HepG2 (cell line): ENCODE data around the gene SIGLEC9. TPM values are rescaled to one million over a fixed set of nuclear protein-coding genes. Genes with fewer than 3 reads are reported as not detected.

Experiments used
- ATAC-seq: fragments of 200-7000 bp; cut with Tn5 transposase; 3 replicates; pipeline ENCODE4 v1.9.1; 2020; ENCODE audit warnings: mild to moderate bottlenecking, moderate library complexity
- BruUV-seq: library from RNA; stranded (reverse); fragments of 400-500 nt; replicated peaks from 2 replicates; lab custom pipeline; 2021; lab: Mats Ljungman, UMichigan
- CTCF ChIA-PET: fragments of 300-600 bp; formaldehyde crosslinking; extraction: SDS; loops from one replicate; lab custom pipeline; 2021; ENCODE audit warnings: low total read pairs, inconsistent platforms, low intra/inter-chr PET ratio; lab: Yijun Ruan, JAX
- POLR2A ChIA-PET: fragments of 350-600 bp; sonication (Branson Sonifier 250); formaldehyde crosslinking; loops from one replicate; lab custom pipeline; 2020; ENCODE audit warnings: antibody characterized with exemption, inconsistent platforms; lab: Yijun Ruan, JAX
- DNase-seq: peaks from one replicate; pipeline ENCODE4 v3.0.0-alpha.2; 2015; ENCODE audit warnings: low spot score
- FAIRE-seq: peaks from 3 replicates; lab custom pipeline; 2011; peaks lifted over from hg19 to GRCh38; lab: Jason Lieb, UNC
- H2AFZ ChIP-seq: one replicate; pipeline ENCODE4 v1.6.1; 2011; ENCODE audit warnings: low read length, inconsistent platforms
- H3K27ac ChIP-seq: fragments of 300-600 bp; 3 replicates; pipeline ENCODE4 v1.8.0; 2011; ENCODE audit warnings: mixed run types, mild to moderate bottlenecking, mixed read lengths, low read length, inconsistent platforms; ENCODE audit not compliant: insufficient read depth; ENCODE audit errors: extremely low read length
- H3K27me3 ChIP-seq, 2 experiments: fragments of 200-600 bp in 1 of 2; 2 replicates in 1 of 2; 3 replicates in 1 of 2; pipeline versions ENCODE4 v1.6.0 to v1.8.0; 2011; ENCODE audit warnings: low read length in 2 of 2, mild to moderate bottlenecking in 2 of 2, moderate library complexity in 2 of 2, inconsistent platforms in 1 of 2; ENCODE audit not compliant: insufficient read depth in 2 of 2, control insufficient read depth in 1 of 2
- H3K36me3 ChIP-seq, 2 experiments: fragments of 200-600 bp in 1 of 2; replicated peaks in 1 of 2; 2 replicates in 1 of 2; 3 replicates in 1 of 2; pipeline versions ENCODE4 v1.5.1 to v1.8.0; 2011; ENCODE audit warnings: low read length in 2 of 2, inconsistent platforms in 1 of 2; ENCODE audit not compliant: insufficient read depth in 2 of 2, control insufficient read depth in 1 of 2
- H3K4me1 ChIP-seq: 2 replicates; pipeline ENCODE4 v1.5.1; 2012; ENCODE audit warnings: low read length, inconsistent platforms; ENCODE audit not compliant: insufficient read depth
- H3K4me2 ChIP-seq: 2 replicates; pipeline ENCODE4 v1.6.0; 2011; ENCODE audit warnings: low read depth, low read length, inconsistent platforms
- H3K4me3 ChIP-seq, 3 experiments: fragments of 200-600 bp in 1 of 3; sonication (generic), shearing (Covaris generic) in 1 of 3; replicated peaks in 1 of 3; 2 replicates each; pipeline ENCODE4 v1.5.1; 2011 to 2016; ENCODE audit warnings: low read length in 3 of 3, inconsistent platforms in 2 of 3, low read depth in 2 of 3, mild to moderate bottlenecking in 2 of 3, control low read depth in 1 of 3, mixed read lengths in 1 of 3; ENCODE audit not compliant: insufficient read depth in 1 of 3
- H3K79me2 ChIP-seq: one replicate; pipeline ENCODE4 v1.6.1; 2011; ENCODE audit warnings: low read length, inconsistent platforms; ENCODE audit not compliant: insufficient read depth
- H3K9ac ChIP-seq: 2 replicates; pipeline ENCODE4 v1.6.0; 2011; ENCODE audit warnings: mild to moderate bottlenecking, low read depth, low read length, inconsistent platforms; ENCODE audit not compliant: insufficient read depth
- H3K9me3 ChIP-seq: 2 replicates; pipeline ENCODE4 v1.5.1; 2012; ENCODE audit warnings: mild to moderate bottlenecking, low read length
- H4K20me1 ChIP-seq: 2 replicates; pipeline ENCODE4 v1.6.0; 2011; ENCODE audit warnings: inconsistent platforms, mild to moderate bottlenecking, low read length, moderate library complexity; ENCODE audit not compliant: insufficient read depth
- FOXA3 ChIP-seq: IDR thresholded peaks from 2 replicates; pipeline ENCODE4 v1.6.1; 2016; ENCODE audit warnings: missing genetic modification reagents, missing compliant biosample characterization
- HINFP ChIP-seq: sonication (generic); formaldehyde crosslinking; IDR thresholded peaks from 2 replicates; pipeline ENCODE4 v1.4.0; 2020; ENCODE audit warnings: low read depth, mild to moderate bottlenecking, missing genetic modification reagents
- HNF4A ChIP-seq: sonication (generic); formaldehyde crosslinking; IDR thresholded peaks from 2 replicates; pipeline ENCODE4 v1.4.0; 2020; ENCODE audit warnings: missing genetic modification reagents
- HOXA7 ChIP-seq: sonication (generic); formaldehyde crosslinking; IDR thresholded peaks from 2 replicates; pipeline ENCODE4 v1.8.1; 2022; ENCODE audit warnings: mild to moderate bottlenecking, missing genetic modification reagents, moderate library complexity
- NCOA1 ChIP-seq: sonication (generic); formaldehyde crosslinking; IDR thresholded peaks from 2 replicates; pipeline ENCODE4 v1.9.0; 2021; ENCODE audit warnings: missing genetic modification reagents
- NR2F1 ChIP-seq, 2 experiments: fragments of 450-650 bp in 1 of 2; formaldehyde crosslinking in 1 of 2; IDR thresholded peaks; 2 replicates each; pipeline versions ENCODE4 v1.5.0 to v1.6.1; 2016 to 2020; ENCODE audit warnings: mild to moderate bottlenecking in 1 of 2, missing compliant biosample characterization in 1 of 2, missing genetic modification reagents in 1 of 2, moderate library complexity in 1 of 2
- NR3C1 ChIP-seq: sonication (generic); formaldehyde crosslinking; IDR thresholded peaks from 2 replicates; pipeline ENCODE4 v1.4.0; 2020; ENCODE audit warnings: missing genetic modification reagents
- RAD21 ChIP-seq: fragments of 450-650 bp; formaldehyde crosslinking; IDR thresholded peaks from 2 replicates; pipeline ENCODE4 v1.5.0; 2020; ENCODE audit warnings: mild to moderate bottlenecking
- XRCC5 ChIP-seq: fragments of 200-400 bp; formaldehyde crosslinking; optimal IDR thresholded peaks from 2 replicates; pipeline ENCODE3; 2017; ENCODE audit warnings: mild to moderate bottlenecking, low read length
- ZBTB25 ChIP-seq: IDR thresholded peaks from 2 replicates; pipeline ENCODE4 v1.6.1; 2018; ENCODE audit warnings: missing genetic modification reagents
- ZFP62 ChIP-seq: sonication (generic); formaldehyde crosslinking; IDR thresholded peaks from 2 replicates; pipeline ENCODE4 v1.4.0; 2020; ENCODE audit warnings: missing genetic modification reagents
- ZNF484 ChIP-seq: sonication (generic); formaldehyde crosslinking; IDR thresholded peaks from 2 replicates; pipeline ENCODE4 v1.5.1; 2020; ENCODE audit warnings: mild to moderate bottlenecking, low read depth, missing genetic modification reagents, borderline replicate concordance
- ZNF816 ChIP-seq: sonication (generic); formaldehyde crosslinking; IDR thresholded peaks from 2 replicates; pipeline ENCODE4 v1.8.0; 2022; ENCODE audit warnings: missing genetic modification reagents, mild to moderate bottlenecking, borderline replicate concordance
- ZZZ3 ChIP-seq: sonication (generic); formaldehyde crosslinking; IDR thresholded peaks from 2 replicates; pipeline ENCODE4 v1.4.0; 2020; ENCODE audit warnings: missing genetic modification reagents, mild to moderate bottlenecking, borderline replicate concordance
- WGBS: methylation state at CpG from one replicate; pipeline ENCODE4 v1.1.6; 2017; ENCODE audit warnings: low lambda C conversion rate; 5-methylcytosine and 5-hydroxymethylcytosine counted together
- in situ Hi-C: cut with HindIII; loops from 2 replicates; pipeline ENCODE4 v1.10.0; 2017; ENCODE audit warnings: low pct_unique_long_range_greater_than_20kb; ENCODE audit not compliant: extremely low pct_ligation_motif_present
- intact Hi-C: fragments of 100-400 bp; cut with micrococcal nuclease; formaldehyde crosslinking; loops from one replicate; pipeline ENCODE4 v1.10.0; 2022; ENCODE audit not compliant: unreplicated experiment
- polyA plus RNA-seq, 8 experiments: library from polyadenylated mRNA; depleted of rRNA in 3 of 8; stranded (reverse) in 7 of 8; unstranded in 1 of 8; fragments of >200 nt; fragmentation: Illumina TruSeq in 4 of 8; extraction: Trizol in 4 of 8; gene quantifications; 2 replicates each; pipeline versions ENCODE4 v1.2.1 to v1.2.3, GENCODE V29; 2011 to 2016; ENCODE audit warnings: low read depth in 4 of 8, missing spikeins in 1 of 8, mixed read lengths in 1 of 8; ENCODE audit not compliant: insufficient read depth in 1 of 8
- total RNA-seq, 5 experiments: library from RNA; depleted of rRNA; stranded (reverse); fragments of >200 nt; fragmentation: Illumina TruSeq; extraction: Trizol; gene quantifications; 2 replicates each; pipeline ENCODE4 v1.2.3, GENCODE V29; 2016; ENCODE audit warnings: low read depth in 1 of 5

SIGLEC9 gene
- total and polyA plus RNA-seq, 2 of the 13 experiments (the other 11 are each of a cell fraction or from before 2014, with no cell fraction given) = not detected

GRCh38 chr19:51093101-51093500 lies 31.6 kb upstream of the SIGLEC9 start:
- H3K4me1 ChIP-seq = peaks cover 17% of the 10 kb centered on the region
- BruUV-seq = no TSS peak
- FAIRE-seq (no peak), DNase-seq (peak; percentile 11), ATAC-seq (peak; percentile 21; the same call in 1 of the 3 replicates)
- 3% methylated on average over 4 of the region's 8 CpGs for WGBS
- in situ Hi-C loops (loop anchor here (5.0 to 25.0 kb wide), 2 partner anchors 76 to 156 kb away; partner anchors contain the start of gene KLK10), intact Hi-C loops (no loop called here)
- H4K20me1 ChIP-seq = no peaks in the 10 kb centered on the region
- H3K4me2 ChIP-seq = 0 out of 2 replicates have a peak overlapping the region, but pooled peaks have one; percentile 12
- H2AFZ ChIP-seq = no peak overlapping the region
- peaks cover 0 to 4% of the 10 kb centered on the region in 2 experiments; a peak in 1 of 5 replicates for H3K36me3 ChIP-seq
- no peak overlapping the region for H3K9ac ChIP-seq
- no peaks in the 10 kb centered on the region for H3K79me2 ChIP-seq
- TF ChIP-seq FOXA3 (CRISPR knock-in tag) (peak; percentile 15; the same call in 1 of the 2 replicates), ZNF484 (CRISPR knock-in tag) (no peak), ZZZ3 (CRISPR knock-in tag) (no peak)
- H3K27me3 ChIP-seq = peaks cover 0 to 1% of the 10 kb centered on the region in 2 experiments; a peak in 2 of 5 replicates
- CTCF ChIA-PET = interaction anchor here (2.1 kb wide), 1 partner anchor 72 kb away, joined by 10 read pairs; no protein-coding TSS in a partner anchor
- 0 out of 6 replicates have a peak overlapping the region, but pooled peaks of 1 of the 3 experiments have one; percentile 13 for H3K4me3 ChIP-seq
- H3K9me3 ChIP-seq = no peaks in the 10 kb centered on the region
- no peak overlapping the region for H3K27ac ChIP-seq
- POLR2A ChIA-PET = no interaction called here

- intact Hi-C loops = loop anchor here (1.0 kb wide), 1 partner anchor 72 kb away; no protein-coding TSS in a partner anchor
- BruUV-seq = no TSS peak
- no peak for TF ChIP-seq HNF4A
- no peak for TF ChIP-seq NCOA1 (CRISPR knock-in tag)
- TF ChIP-seq ZBTB25 (CRISPR knock-in tag) = no peak
- no peak for TF ChIP-seq NR3C1 (CRISPR knock-in tag)
- no peak for TF ChIP-seq ZFP62 (CRISPR knock-in tag)
- no peak for TF ChIP-seq ZNF816
- no peak for TF ChIP-seq NR2F1 (CRISPR knock-in tag; IDR thresholded peaks at IDR 0.05)
- no peak for TF ChIP-seq XRCC5
- TF ChIP-seq HINFP = no peak
- TF ChIP-seq HOXA7 (CRISPR knock-in tag) = no peak
- TF ChIP-seq RAD21 (CRISPR knock-in tag) = no peak
These were observed 31.0 kb upstream of the SIGLEC9 start for GRCh38 chr19:51093510-51094345.

More at GRCh38 chr19:51093510-51094345, 31.0 kb upstream of the SIGLEC9 start:
- no peak for DNase-seq
- Histone ChIP-seq H3K4me3 (peak overlapping the region in 1 of 3 experiments; percentile 13; a peak in 1 of 6 replicates), H3K79me2 (no peaks in the 10 kb centered on the region), H3K27me3 (peaks cover 0 to 1% of the 10 kb centered on the region in 2 experiments; a peak in 2 of 5 replicates), H3K4me2 (peak overlapping the region; percentile 23; the same call in 1 of the 2 replicates), H3K9me3 (no peaks in the 10 kb centered on the region), H3K36me3 (peaks cover 0 to 4% of the 10 kb centered on the region in 2 experiments; a peak in 1 of 5 replicates), H2AFZ (no peak overlapping the region), H4K20me1 (no peaks in the 10 kb centered on the region), H3K9ac (no peak overlapping the region), H3K27ac (no peak overlapping the region), H3K4me1 (peaks cover 17% of the 10 kb centered on the region)
- 63% methylated on average over 22 of the region's 22 CpGs for WGBS
- ChIA-PET CTCF (interaction anchor here (0.9 to 2.1 kb wide), 2 partner anchors 73 to 76 kb away, joined by 3 to 10 read pairs; no protein-coding TSS in a partner anchor), POLR2A (no interaction called here)
- in situ Hi-C loops = loop anchor here (5.0 to 25.0 kb wide), 2 partner anchors 76 to 156 kb away; partner anchors contain the start of gene KLK10
- FAIRE-seq = no peak
- ATAC-seq = peak; percentile 16; the same call in 1 of the 3 replicates
